H1 (cell line): Measurements from ENCODE around the gene LECT2. TPM values are rescaled to one million over a fixed set of nuclear protein-coding genes. Genes with fewer than 3 reads are reported as not detected.

ENCODE experiments used
- CTCF ChIA-PET: fragments of 300-600 bp; sonication (Branson Sonifier 250); formaldehyde crosslinking; loops from one replicate; lab custom pipeline; 2021; ENCODE audit not compliant: partially characterized antibody; lab: Charles Lee
- POLR2A ChIA-PET: fragments of 300-600 bp; sonication (Branson Sonifier 250); formaldehyde crosslinking; loops from one replicate; lab custom pipeline; 2021; ENCODE audit warnings: inconsistent platforms; ENCODE audit not compliant: partially characterized antibody; lab: Charles Lee
- DNase-seq, 2 experiments: peaks; one replicate each; pipeline versions ENCODE4 v3.0.0 to v3.0.0-alpha.2; 2010 to 2022; ENCODE audit warnings: low spot score in 2 of 2, low read depth in 1 of 2, mixed read lengths in 1 of 2
- FAIRE-seq: peaks from 2 replicates; lab custom pipeline; 2011; peaks lifted over from hg19 to GRCh38; lab: Jason Lieb, UNC
- H2AFZ ChIP-seq: 2 replicates; pipeline ENCODE4 v1.8.1; 2012; ENCODE audit warnings: low read length, inconsistent platforms
- H2AK5ac ChIP-seq: 2 replicates; pipeline ENCODE4 v1.6.1; 2013; ENCODE audit warnings: low read depth, low read length
- H2BK120ac ChIP-seq: replicated peaks from 2 replicates; pipeline ENCODE3; 2013; ENCODE audit warnings: low read depth, low read length, inconsistent platforms
- H2BK12ac ChIP-seq: 2 replicates; pipeline ENCODE4 v1.6.1; 2013; ENCODE audit warnings: low read depth, low read length
- H2BK15ac ChIP-seq: 2 replicates; pipeline ENCODE4 v1.6.1; 2013; ENCODE audit warnings: low read length
- H2BK20ac ChIP-seq: 2 replicates; pipeline ENCODE4 v1.6.1; 2013; ENCODE audit warnings: low read length
- H2BK5ac ChIP-seq: 2 replicates; pipeline ENCODE4 v1.6.1; 2013; ENCODE audit warnings: low read depth, low read length
- H3K14ac ChIP-seq: 2 replicates; pipeline ENCODE4 v1.6.1; 2013; ENCODE audit warnings: inconsistent platforms; ENCODE audit not compliant: insufficient read length
- H3K18ac ChIP-seq: 2 replicates; pipeline ENCODE4 v1.6.1; 2013; ENCODE audit warnings: low read length; ENCODE audit errors: extremely low read depth
- H3K23ac ChIP-seq: 2 replicates; pipeline ENCODE4 v1.6.1; 2013; ENCODE audit warnings: inconsistent platforms; ENCODE audit not compliant: insufficient read length
- H3K23me2 ChIP-seq: 2 replicates; pipeline ENCODE4 v1.6.1; 2013; ENCODE audit warnings: low read depth, low read length
- H3K27ac ChIP-seq: 2 replicates; pipeline ENCODE4 v1.6.1; 2011; ENCODE audit warnings: low read depth, low read length, inconsistent platforms
- H3K27me3 ChIP-seq, 4 experiments: replicated peaks in 1 of 4; 1 replicate in 1 of 4; 2 replicates in 3 of 4; pipeline versions ENCODE4 v1.6.1 to v1.8.1; 2011 to 2013; ENCODE audit warnings: low read length in 3 of 4, mild to moderate bottlenecking in 3 of 4, inconsistent platforms in 2 of 4, mixed read lengths in 2 of 4, moderate library complexity in 1 of 4; ENCODE audit not compliant: control insufficient read depth in 3 of 4, insufficient read depth in 3 of 4; ENCODE audit errors: extremely low read depth in 1 of 4
- H3K36me3 ChIP-seq, 4 experiments: 2 replicates each; pipeline versions ENCODE4 v1.6.1 to v1.8.1; 2011 to 2013; ENCODE audit warnings: mild to moderate bottlenecking in 4 of 4, low read length in 3 of 4, moderate library complexity in 2 of 4, control low read depth in 1 of 4, inconsistent platforms in 1 of 4; ENCODE audit not compliant: insufficient read depth in 4 of 4, control insufficient read depth in 2 of 4
- H3K4ac ChIP-seq: replicated peaks from 2 replicates; pipeline ENCODE3; 2013; ENCODE audit warnings: low read length, low read depth, mixed read lengths, inconsistent platforms; ENCODE audit not compliant: insufficient read length
- H3K4me1 ChIP-seq, 4 experiments: replicated peaks in 1 of 4; 1 replicate in 1 of 4; 2 replicates in 3 of 4; pipeline versions ENCODE4 v1.6.1 to v1.8.1; 2011 to 2013; ENCODE audit warnings: low read length in 3 of 4, inconsistent platforms in 2 of 4, mixed read lengths in 1 of 4; ENCODE audit not compliant: insufficient read depth in 4 of 4, control insufficient read depth in 3 of 4
- H3K4me2 ChIP-seq, 2 experiments: 2 replicates each; pipeline versions ENCODE4 v1.6.1 to v1.8.1; 2011 to 2013; ENCODE audit warnings: low read depth in 2 of 2, low read length in 2 of 2, control low read depth in 1 of 2, inconsistent platforms in 1 of 2, mild to moderate bottlenecking in 1 of 2; ENCODE audit not compliant: insufficient read depth in 1 of 2
- H3K4me3 ChIP-seq, 4 experiments: fragments of 200-600, 300-600 bp in 1 of 4; sonication (generic), shearing (Covaris generic), sonication (Bioruptor Twin) in 1 of 4; 2 replicates each; pipeline versions ENCODE4 v1.5.1 to v1.8.1; 2011 to 2016; ENCODE audit warnings: low read length in 4 of 4, low read depth in 3 of 4, control low read depth in 2 of 4, inconsistent platforms in 2 of 4, mild to moderate bottlenecking in 2 of 4, mixed read lengths in 1 of 4, moderate library complexity in 1 of 4; ENCODE audit not compliant: insufficient read depth in 2 of 4; ENCODE audit errors: extremely low read depth in 1 of 4
- H3K56ac ChIP-seq: replicated peaks from 2 replicates; pipeline ENCODE3; 2013; ENCODE audit warnings: low read depth, mild to moderate bottlenecking, mixed read lengths, low read length, inconsistent platforms; ENCODE audit not compliant: insufficient read length
- H3K79me1 ChIP-seq: 2 replicates; pipeline ENCODE4 v1.6.1; 2013; ENCODE audit warnings: low read depth, low read length, control low read depth
- H3K79me2 ChIP-seq, 2 experiments: 2 replicates each; pipeline versions ENCODE4 v1.6.1 to v1.8.1; 2012 to 2013; ENCODE audit warnings: low read length in 2 of 2, mild to moderate bottlenecking in 2 of 2, inconsistent platforms in 1 of 2; ENCODE audit not compliant: insufficient read depth in 2 of 2, control insufficient read depth in 1 of 2
- H3K9ac ChIP-seq, 4 experiments: replicated peaks in 1 of 4; 1 replicate in 1 of 4; 2 replicates in 3 of 4; pipeline versions ENCODE4 v1.6.1 to v1.8.1; 2011 to 2013; ENCODE audit warnings: low read depth in 3 of 4, low read length in 3 of 4, control low read depth in 2 of 4, mild to moderate bottlenecking in 2 of 4, moderate library complexity in 2 of 4, inconsistent platforms in 1 of 4; ENCODE audit errors: extremely low read depth in 1 of 4
- H3K9me3 ChIP-seq, 2 experiments: 2 replicates each; pipeline versions ENCODE4 v1.6.1 to v1.8.1; 2012 to 2013; ENCODE audit warnings: mild to moderate bottlenecking in 2 of 2, moderate library complexity in 2 of 2, control low read depth in 1 of 2, inconsistent platforms in 1 of 2, low read depth in 1 of 2, low read length in 1 of 2, mixed read lengths in 1 of 2; ENCODE audit not compliant: insufficient read depth in 2 of 2
- H4K20me1 ChIP-seq, 2 experiments: replicated peaks in 1 of 2; 2 replicates each; pipeline versions ENCODE3 to v1.8.1; 2011 to 2013; ENCODE audit warnings: inconsistent platforms in 2 of 2, low read length in 2 of 2, mild to moderate bottlenecking in 1 of 2; ENCODE audit not compliant: insufficient read depth in 2 of 2, control insufficient read depth in 1 of 2
- H4K5ac ChIP-seq: 2 replicates; pipeline ENCODE4 v1.6.1; 2013; ENCODE audit warnings: low read length, low read depth, mixed read lengths, inconsistent platforms; ENCODE audit not compliant: insufficient read length
- H4K8ac ChIP-seq: 2 replicates; pipeline ENCODE4 v1.8.0; 2013; ENCODE audit warnings: mild to moderate bottlenecking, moderate library complexity, low read length, inconsistent platforms; ENCODE audit not compliant: insufficient read depth; ENCODE audit errors: extremely low read depth
- H4K91ac ChIP-seq: replicated peaks from 2 replicates; pipeline ENCODE3; 2013; ENCODE audit warnings: low read length, mixed read lengths, inconsistent platforms; ENCODE audit not compliant: insufficient read length
- BACH1 ChIP-seq: IDR thresholded peaks from 2 replicates; pipeline ENCODE4 v1.6.1; 2012; ENCODE audit warnings: low read length, improper control_type of control experiment
- CBX8 ChIP-seq: fragments of 300-800, 300-1000 bp; sonication (generic); IDR thresholded peaks from 2 replicates; pipeline ENCODE4 v1.7.1; 2016; ENCODE audit warnings: low read depth, low read length, borderline replicate concordance
- EGR1 ChIP-seq: IDR thresholded peaks from 2 replicates; pipeline ENCODE4 v1.6.1; 2011; ENCODE audit warnings: low read depth, low read length, borderline replicate concordance
- GABPA ChIP-seq: IDR thresholded peaks from 2 replicates; pipeline ENCODE4 v1.6.1; 2011; ENCODE audit warnings: mild to moderate bottlenecking, low read length, moderate library complexity, borderline replicate concordance; ENCODE audit not compliant: insufficient read depth
- HDAC6 ChIP-seq: IDR thresholded peaks from one replicate; pipeline ENCODE4 v1.7.1; 2012; ENCODE audit warnings: low read depth, mild to moderate bottlenecking, inconsistent platforms, low read length, moderate library complexity
- JUN ChIP-seq: IDR thresholded peaks from 2 replicates; pipeline ENCODE4 v1.6.1; 2011; ENCODE audit warnings: low read depth, mild to moderate bottlenecking, improper control_type of control experiment, low read length
- KDM4A ChIP-seq: IDR thresholded peaks from one replicate; pipeline ENCODE4 v1.7.1; 2012; ENCODE audit warnings: low read depth, mild to moderate bottlenecking, moderate library complexity, low read length, inconsistent platforms; ENCODE audit not compliant: severe bottlenecking
- MAFK ChIP-seq: IDR thresholded peaks from 2 replicates; pipeline ENCODE4 v1.6.1; 2012; ENCODE audit warnings: low read depth, mild to moderate bottlenecking, improper control_type of control experiment, low read length
- RFX5 ChIP-seq: IDR thresholded peaks from 2 replicates; pipeline ENCODE4 v1.6.1; 2011; ENCODE audit warnings: low read depth, low read length, improper control_type of control experiment, borderline replicate concordance
- RXRA ChIP-seq: IDR thresholded peaks from 2 replicates; pipeline ENCODE4 v1.6.1; 2011; ENCODE audit warnings: low read depth, mild to moderate bottlenecking, low read length, moderate library complexity; ENCODE audit not compliant: insufficient read depth
- SRF ChIP-seq: IDR thresholded peaks from 2 replicates; pipeline ENCODE4 v1.6.1; 2011; ENCODE audit warnings: mild to moderate bottlenecking, low read depth, low read length, moderate library complexity
- TAF1 ChIP-seq: IDR thresholded peaks from 2 replicates; pipeline ENCODE4 v1.6.1; 2011; ENCODE audit warnings: mild to moderate bottlenecking, low read depth, low read length
- TAF7 ChIP-seq: optimal IDR thresholded peaks from 2 replicates; pipeline ENCODE3; 2011; ENCODE audit warnings: low read depth, mild to moderate bottlenecking, inconsistent platforms, low read length, moderate library complexity, borderline replicate concordance
- YY1 ChIP-seq: IDR thresholded peaks from 2 replicates; pipeline ENCODE4 v1.6.1; 2011; ENCODE audit warnings: low read depth, mild to moderate bottlenecking, low read length
- WGBS, 2 experiments: shearing (Covaris generic) in 1 of 2; methylation state at CpG; one replicate each; pipeline versions ENCODE4 v1.1.6 to v1.1.7; 2013 to 2015; ENCODE audit warnings: low lambda C conversion rate in 2 of 2, mixed read lengths in 2 of 2, inconsistent platforms in 1 of 2, low coverage in 1 of 2, missing lambda C conversion rate in 1 of 2; ENCODE audit not compliant: insufficient replicate concordance in 2 of 2, insufficient coverage in 1 of 2, insufficient read length in 1 of 2; ENCODE audit errors: extremely low coverage in 1 of 2, missing lambda C conversion rate in 1 of 2; 5-methylcytosine and 5-hydroxymethylcytosine counted together
- polyA plus RNA-seq, 7 experiments: library from polyadenylated mRNA; depleted of rRNA in 3 of 7; stranded (reverse) in 5 of 7; unstranded in 2 of 7; fragments of >200 nt in 5 of 7; fragments of 200-250 nt in 2 of 7; gene quantifications; 1 replicate in 5 of 7; 2 replicates in 1 of 7; 4 replicates in 1 of 7; pipeline versions ENCODE4 v1.2.1 to v1.2.3, GENCODE V29; 2011 to 2013; ENCODE audit warnings: missing spikeins in 2 of 7, mixed read lengths in 2 of 7
- total RNA-seq: library from RNA; stranded (reverse); fragmentation: NEBNext Ultra II Directional; extraction: Animal tissue kit (Norgen Biotek cat#: 25700); gene quantifications from 2 replicates; pipeline ENCODE4 v1.2.1, GENCODE V29; 2021
- TF ChIP-seq, protein P1 (sequence below): IDR thresholded peaks from 2 replicates; pipeline ENCODE4 v1.6.1; 2012; ENCODE audit warnings: inconsistent platforms

The LECT2 gene
- total and polyA plus RNA-seq, 2 of the 8 experiments (the other 6 are each of a cell fraction or from before 2014, with no cell fraction given) = not detected

GRCh38 chr5:135952683-135953082 is 2.1 kb downstream of the LECT2 start:
- no peaks in the 10 kb centered on the region; a peak in 1 of 7 replicates for H3K27me3 ChIP-seq
- H2BK20ac ChIP-seq = no peak overlapping the region
- H4K8ac ChIP-seq = no peak overlapping the region
- no peaks in the 10 kb centered on the region for H3K9me3 ChIP-seq
- H3K79me2 ChIP-seq = no peaks in the 10 kb centered on the region
- no peak overlapping the region for H4K91ac ChIP-seq
- H2BK12ac ChIP-seq = no peak overlapping the region
- no peak overlapping the region for H3K56ac ChIP-seq
- H3K4me3 ChIP-seq = no peak overlapping the region
- no peak overlapping the region for H2BK5ac ChIP-seq
- no peak overlapping the region for H4K5ac ChIP-seq
- H3K23ac ChIP-seq = no peak overlapping the region
- no peak overlapping the region for H2BK15ac ChIP-seq
- H3K4me1 ChIP-seq = no peaks in the 10 kb centered on the region
- no peak overlapping the region for H3K18ac ChIP-seq
- H2AFZ ChIP-seq = no peak overlapping the region
- DNase-seq = no peak
- H3K36me3 ChIP-seq = no peaks in the 10 kb centered on the region
- no peaks in the 10 kb centered on the region for H3K79me1 ChIP-seq
- no peak for FAIRE-seq
- no peak overlapping the region for H2BK120ac ChIP-seq
- H3K14ac ChIP-seq = no peak overlapping the region
- H3K4me2 ChIP-seq = no peak overlapping the region
- no peaks in the 10 kb centered on the region for H4K20me1 ChIP-seq
- ChIA-PET POLR2A (interaction anchor here (0.6 kb wide), 1 partner anchor 1064 kb away, joined by 3 read pairs; no protein-coding TSS in a partner anchor), CTCF (interaction anchor here (0.5 to 3.3 kb wide), 3 partner anchors 11 to 73 kb away, joined by 3 to 15 read pairs (median 4); no protein-coding TSS in a partner anchor)
- no peaks in the 10 kb centered on the region for H3K23me2 ChIP-seq
- no peak overlapping the region for H3K4ac ChIP-seq
- H2AK5ac ChIP-seq = no peak overlapping the region
- WGBS, 2 experiments = 94% methylated on average over 4 of the region's 4 CpGs; no CpG with 5 or more reads in 1 of the 2 experiments
- H3K9ac ChIP-seq = no peak overlapping the region
- H3K27ac ChIP-seq = no peak overlapping the region
- TF ChIP-seq SRF (no peak), TAF7 (no peak), YY1 (no peak), BACH1 (no peak), RFX5 (no peak), JUN (no peak), KDM4A (no peak), HDAC6 (no peak), TAF1 (no peak), EGR1 (no peak), CBX8 (no peak), RXRA (no peak), MAFK (no peak), GABPA (no peak)
- TF ChIP-seq, protein P1, sequence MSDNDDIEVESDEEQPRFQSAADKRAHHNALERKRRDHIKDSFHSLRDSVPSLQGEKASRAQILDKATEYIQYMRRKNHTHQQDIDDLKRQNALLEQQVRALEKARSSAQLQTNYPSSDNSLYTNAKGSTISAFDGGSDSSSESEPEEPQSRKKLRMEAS = no peak
